Heart left ventricle (tissue), 13 donors: ENCODE results near the gene KANSL1.

Experiments
- POLR2A ChIP-seq, 2 donors: fragments of 450-650 bp; IDR thresholded peaks; one replicate each; pipeline ENCODE4 v1.6.1; 2017; ENCODE audit warnings: antibody characterized with exemption in 2 of 2, mild to moderate bottlenecking in 2 of 2, moderate library complexity in 2 of 2
- TF ChIP-seq, protein P1 (sequence below), 12 donors: fragments of 200-600 bp; sonication (generic) in 4 of 12; IDR thresholded peaks; one replicate each; pipeline versions ENCODE4 v1.5.0 to v1.8.0; 2018 to 2022; ENCODE audit warnings: antibody characterized with exemption in 12 of 12, mild to moderate bottlenecking in 5 of 12
- donor health status: ischemic (EF 13 %, LVEDD 7.1; RV severe dilation, severe dysfunction).
- donor health status: DM: no; HTN: yes; CAD: no.
- donor health status: DM: no; HTN: no; CAD: no.
- donor health status: ischemic (EF 25% LVEDD 6.9; RV normal size, moderate dysfunction).
- donor health status: ischemic (EF 25% LVEDD 5.7; RV mildly dilated, moderate dysfunction).
- donor health status: ischemic (EF 35%, LVEDD 5.7; RV mildly dilated, moderate dysfunction).
- donor health status: nonischemic (EF 11% LVEDD 7.7; RV severe dilation, severe dysfunction).
- donor health status: DM: yes; HTN: yes; CAD: no.
- donor health status: PGD.
- donor health status: ischemic (EF 29% LVEDD 5.4; RV normal size, mild dysfunction).
- donor health status: nonischemic (EF 23%, LVEDD 6.1; RV moderate dilation, normal function).

DNA sequence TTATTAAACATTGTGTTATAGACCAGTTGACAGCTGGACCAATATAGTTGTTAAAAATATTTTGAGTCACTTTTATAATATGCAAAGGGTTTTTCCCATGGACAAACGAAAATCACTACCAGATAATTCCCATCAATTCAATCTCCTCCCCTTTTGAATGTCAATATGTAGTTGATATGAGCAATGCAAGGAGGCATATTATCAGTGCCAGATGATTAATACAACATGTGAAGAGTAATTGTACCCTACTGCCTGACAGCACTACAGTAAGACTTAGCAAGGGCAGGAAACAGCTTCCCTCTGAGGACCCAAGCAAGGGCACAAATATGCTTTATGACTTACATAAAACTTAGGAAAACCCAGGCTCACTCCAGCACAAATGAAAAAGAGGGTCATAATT is 17.3 kb downstream of the KANSL1 start:
- no peak for TF ChIP-seq POLR2A (IDR thresholded peaks at IDR 0.05)
- TF ChIP-seq, protein P1, sequence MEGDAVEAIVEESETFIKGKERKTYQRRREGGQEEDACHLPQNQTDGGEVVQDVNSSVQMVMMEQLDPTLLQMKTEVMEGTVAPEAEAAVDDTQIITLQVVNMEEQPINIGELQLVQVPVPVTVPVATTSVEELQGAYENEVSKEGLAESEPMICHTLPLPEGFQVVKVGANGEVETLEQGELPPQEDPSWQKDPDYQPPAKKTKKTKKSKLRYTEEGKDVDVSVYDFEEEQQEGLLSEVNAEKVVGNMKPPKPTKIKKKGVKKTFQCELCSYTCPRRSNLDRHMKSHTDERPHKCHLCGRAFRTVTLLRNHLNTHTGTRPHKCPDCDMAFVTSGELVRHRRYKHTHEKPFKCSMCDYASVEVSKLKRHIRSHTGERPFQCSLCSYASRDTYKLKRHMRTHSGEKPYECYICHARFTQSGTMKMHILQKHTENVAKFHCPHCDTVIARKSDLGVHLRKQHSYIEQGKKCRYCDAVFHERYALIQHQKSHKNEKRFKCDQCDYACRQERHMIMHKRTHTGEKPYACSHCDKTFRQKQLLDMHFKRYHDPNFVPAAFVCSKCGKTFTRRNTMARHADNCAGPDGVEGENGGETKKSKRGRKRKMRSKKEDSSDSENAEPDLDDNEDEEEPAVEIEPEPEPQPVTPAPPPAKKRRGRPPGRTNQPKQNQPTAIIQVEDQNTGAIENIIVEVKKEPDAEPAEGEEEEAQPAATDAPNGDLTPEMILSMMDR (IDR thresholded peaks at IDR 0.05) = no peak
